ENCODE measurements around the gene UBE2Q1. TPM values are rescaled to one million over a fixed set of nuclear protein-coding genes. Genes with fewer than 3 reads are reported as not detected.

The UBE2Q1 gene
- total RNA-seq, 1 donor from 2014 or later, result 42.1 TPM

DNA sequence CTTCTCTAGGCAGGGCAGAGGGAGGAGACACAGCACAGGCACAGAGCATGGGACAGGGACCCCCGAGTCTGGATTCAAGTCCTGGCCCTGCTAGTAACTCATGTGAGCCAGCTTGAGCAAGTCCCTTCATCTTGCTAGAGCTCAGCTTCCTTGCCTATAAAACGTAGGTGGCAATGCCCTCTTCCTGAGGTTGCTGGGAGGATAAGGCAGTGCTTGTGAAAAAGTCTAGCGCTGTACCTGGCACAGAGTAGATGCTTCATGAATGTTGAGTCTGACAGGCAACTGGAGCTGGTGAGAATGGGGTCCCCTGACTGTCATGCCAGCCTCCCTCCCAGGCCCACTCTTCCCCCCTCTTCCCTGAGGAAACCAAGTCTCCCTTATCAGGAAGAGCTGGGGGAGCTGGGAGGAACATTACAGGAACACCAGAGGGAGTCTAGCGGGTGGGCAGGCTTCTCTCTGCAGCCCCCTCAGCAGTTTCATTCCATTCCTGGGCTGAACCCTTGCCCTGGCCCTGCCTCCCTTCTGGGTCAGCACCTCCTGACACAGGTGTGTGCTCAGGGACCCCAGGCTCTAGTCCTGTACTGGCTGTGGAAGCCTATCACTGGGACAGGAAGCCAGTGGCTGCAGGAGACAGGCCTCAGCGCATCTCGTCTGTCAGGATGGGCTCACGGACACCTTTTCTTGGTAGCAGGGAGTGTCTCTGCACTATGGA is 19.0 kb upstream of the UBE2Q1 start:
- DNase-seq (ENCODE audit: extremely low read depth, low read depth, low spot score), result no peak

DNA sequence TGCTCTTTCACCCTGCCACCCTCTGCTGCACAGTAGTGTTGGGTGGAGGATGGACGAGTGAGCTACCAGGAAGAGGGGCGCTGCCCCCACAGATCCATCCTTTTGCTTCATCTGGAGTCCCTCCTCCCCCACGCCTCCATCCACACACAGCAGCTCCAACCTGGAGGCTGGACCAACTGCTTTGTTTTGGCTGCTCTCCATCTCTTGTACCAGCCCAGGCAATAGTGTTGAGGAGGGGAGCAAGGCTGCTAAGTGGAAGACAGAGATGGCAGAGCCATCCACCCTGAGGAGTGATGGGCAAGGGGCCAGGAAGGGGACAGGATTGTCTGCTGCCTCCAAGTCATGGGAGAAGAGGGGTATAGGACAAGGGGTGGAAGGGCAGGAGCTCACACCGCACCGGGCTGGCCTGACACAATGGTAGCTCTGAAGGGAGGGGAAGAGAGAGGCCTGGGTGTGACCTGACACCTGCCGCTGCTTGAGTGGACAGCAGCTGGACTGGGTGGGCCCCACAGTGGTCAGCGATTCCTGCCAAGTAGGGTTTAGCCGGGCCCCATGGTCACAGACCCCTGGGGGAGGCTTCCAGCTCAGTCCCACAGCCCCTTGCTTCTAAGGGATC is 17.6 kb upstream of the UBE2Q1 start:
- no peak for DNase-seq (ENCODE audit: extremely low read depth, low read depth, low spot score)

- no peak for DNase-seq (ENCODE audit: extremely low read depth, low read depth, low spot score)
These were observed 16.9 kb upstream of the UBE2Q1 start for GRCh38 chr1:154575147-154575927.

DNA sequence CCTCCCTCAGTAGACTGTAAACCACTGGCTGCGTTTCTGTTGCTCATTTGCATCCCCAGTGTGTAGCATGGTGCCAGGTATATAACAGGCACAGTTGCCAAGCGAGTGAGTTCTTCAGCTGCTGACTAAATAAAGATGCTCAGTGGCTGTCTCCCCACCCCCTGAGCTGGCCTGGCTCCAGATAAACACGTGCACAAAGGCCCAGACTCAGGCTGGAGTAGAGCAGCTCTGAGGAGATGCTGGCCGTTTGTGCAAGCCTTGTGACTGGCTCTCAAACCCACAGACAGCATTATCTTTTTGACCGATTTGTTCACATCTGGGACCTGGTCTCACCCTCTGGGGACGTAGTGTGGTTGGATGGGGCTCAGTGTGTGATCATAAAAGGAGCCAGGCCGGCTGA is 16.3 kb upstream of the UBE2Q1 start:
- DNase-seq (ENCODE audit: extremely low read depth, low read depth, low spot score), result no peak

DNA sequence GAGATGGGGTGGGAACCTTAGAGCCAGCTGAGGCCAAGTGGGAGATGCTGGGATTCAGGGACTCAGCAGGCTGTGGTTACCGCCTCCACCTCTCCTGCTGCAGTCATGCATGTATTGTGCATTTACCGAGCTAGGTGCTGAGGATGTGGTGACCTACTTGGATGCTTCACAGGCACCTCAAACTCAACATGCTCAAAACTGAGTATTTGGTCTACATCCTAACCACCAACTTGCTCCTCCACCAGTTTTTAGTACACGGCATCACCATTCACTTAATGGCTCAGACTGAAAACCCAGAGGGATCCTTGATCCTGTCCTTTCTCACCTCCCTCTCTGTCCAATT is 14.7 kb upstream of the UBE2Q1 start:
- no peak for DNase-seq (ENCODE audit: extremely low read depth, low read depth, low spot score)

GRCh38 chr1:154572468-154573167 is 14.2 kb upstream of the UBE2Q1 start:
- no peak for DNase-seq (ENCODE audit: extremely low read depth, low read depth, low spot score)

DNA sequence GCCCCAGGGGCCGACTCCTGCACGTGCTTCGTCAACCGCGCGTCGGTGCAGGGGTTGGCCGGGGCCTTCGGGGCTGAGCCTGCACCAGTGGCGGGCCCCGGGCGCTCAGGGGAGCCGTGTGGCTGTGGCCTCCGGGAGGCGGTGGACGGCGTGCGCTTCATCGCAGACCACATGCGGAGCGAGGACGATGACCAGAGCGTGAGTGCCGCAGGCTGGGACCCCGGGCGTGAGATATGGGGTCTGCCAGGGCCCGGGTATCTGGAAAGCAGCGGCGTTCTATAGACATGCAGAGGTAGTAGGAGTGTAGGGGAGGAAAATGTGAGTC is 13.5 kb upstream of the UBE2Q1 start:
- no peak for DNase-seq (ENCODE audit: extremely low read depth, low read depth, low spot score)

GRCh38 chr1:154571244-154571963 is 12.9 kb upstream of the UBE2Q1 start:
- DNase-seq (ENCODE audit: extremely low read depth, low read depth, low spot score), result no peak

GRCh38 chr1:154568157-154568815 is 9.8 kb upstream of the UBE2Q1 start:
- DNase-seq (ENCODE audit: extremely low read depth, low read depth, low spot score), result no peak

GRCh38 chr1:154567386-154568156 is 9.1 kb upstream of the UBE2Q1 start, which contains the start of gene CHRNB2:
TSS of gene CHRNB2 (plus strand) at chr1:154567778. CDS start at chr1:154568045, 267 bp downstream.
- DNase-seq (ENCODE audit: extremely low read depth, low read depth, low spot score), result no peak

GRCh38 chr1:154565876-154566275 is 7.4 kb upstream of the UBE2Q1 start:
- no peak for DNase-seq (ENCODE audit: extremely low read depth, low read depth, low spot score)

GRCh38 chr1:154559466-154560044 is 1.1 kb upstream of the UBE2Q1 start:
- DNase-seq (ENCODE audit: extremely low read depth, low read depth, low spot score), result peak; percentile 91

DNA sequence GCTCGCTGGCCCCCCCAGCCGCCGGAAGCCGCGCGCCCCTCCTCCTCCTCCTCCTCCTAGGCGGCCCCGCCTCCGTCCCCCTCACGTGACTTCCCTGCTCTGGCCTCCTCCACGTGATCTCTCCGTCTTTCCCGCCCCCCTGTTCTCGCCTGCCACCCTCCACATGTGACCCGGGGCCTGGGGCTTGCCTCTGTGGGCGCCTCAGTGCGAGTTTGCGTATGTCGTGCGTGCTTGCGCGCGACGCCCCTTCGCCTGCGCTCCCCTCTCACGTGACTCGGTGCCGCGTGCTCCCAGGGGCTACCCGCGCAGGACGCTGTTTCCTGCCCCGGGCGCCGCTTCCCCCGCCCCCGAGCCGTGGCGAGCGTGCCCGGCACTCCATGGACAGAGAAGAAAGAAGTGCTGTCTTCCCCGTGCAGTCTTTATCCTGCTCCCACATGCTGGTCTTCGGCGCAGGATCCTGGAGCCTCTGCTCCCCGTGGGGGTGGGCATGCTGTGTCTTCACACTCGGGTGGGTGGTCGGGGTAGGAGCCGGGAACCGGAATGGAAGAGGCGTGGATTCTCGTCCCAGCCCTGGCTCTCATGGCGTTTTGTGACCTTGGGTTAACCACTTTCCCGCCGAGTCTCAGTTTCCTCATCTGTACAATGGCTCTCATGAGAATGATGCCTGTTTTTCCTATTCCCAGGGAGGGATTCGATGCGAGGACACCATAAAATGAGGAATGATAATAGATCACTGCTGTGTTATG is 431 bp upstream of the UBE2Q1 start:
- peak; percentile 77 for DNase-seq (ENCODE audit: extremely low read depth, low read depth, low spot score)

DNA sequence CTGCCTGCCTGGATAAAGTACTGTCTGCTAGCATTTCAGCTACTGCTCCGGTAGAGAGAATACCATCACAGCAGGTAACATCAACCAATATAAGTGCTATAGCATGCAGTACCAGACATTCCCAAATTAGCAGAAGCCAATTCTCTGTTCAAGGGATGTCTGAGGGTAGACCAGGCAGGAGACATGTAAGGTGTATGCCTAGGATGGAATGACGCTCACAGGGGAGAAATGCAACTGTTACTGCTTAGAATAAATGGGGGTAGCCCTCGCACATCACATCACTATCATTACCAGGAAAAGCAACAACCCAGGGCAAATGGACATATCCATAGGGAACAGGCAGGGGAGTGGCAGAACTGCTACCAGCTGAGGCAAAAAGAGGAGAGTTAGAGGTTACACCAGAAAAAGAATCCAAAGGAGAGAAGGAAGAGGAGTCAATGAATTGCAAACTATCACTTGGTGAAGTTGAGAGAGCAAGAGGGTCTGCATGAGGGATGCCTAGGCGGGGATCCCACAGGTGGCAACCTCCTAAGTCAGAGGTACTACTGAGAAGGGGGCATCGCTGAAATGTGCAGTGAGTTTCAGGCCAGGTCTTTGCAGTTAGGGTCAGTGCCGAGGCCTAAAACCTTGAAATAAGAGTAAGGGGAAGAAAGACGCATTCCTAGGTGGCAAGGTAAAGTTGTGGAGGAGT is 1.1 kb downstream of the UBE2Q1 start:
- no peak for DNase-seq (ENCODE audit: extremely low read depth, low read depth, low spot score)

DNA sequence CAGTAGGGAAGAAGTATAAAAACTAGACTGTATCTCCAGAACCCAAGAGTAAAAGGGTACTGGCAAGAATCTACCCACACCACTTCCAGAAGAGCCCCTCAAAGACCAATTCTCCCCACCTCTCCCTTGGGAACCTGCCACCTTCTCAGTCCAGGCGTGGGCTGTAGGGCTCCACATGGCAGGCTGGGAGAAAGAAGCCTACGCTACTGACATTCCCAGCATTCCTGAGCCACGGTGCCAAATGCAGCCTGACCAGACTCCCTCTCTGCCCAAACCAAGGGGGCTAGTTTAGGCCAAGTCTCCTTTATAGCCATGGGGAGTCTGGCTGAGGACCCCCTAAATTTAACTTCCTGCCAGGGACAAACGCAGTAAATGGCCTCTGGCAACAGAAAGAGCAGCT is 2.0 kb downstream of the UBE2Q1 start:
- no peak for DNase-seq (ENCODE audit: extremely low read depth, low read depth, low spot score)

- DNase-seq (ENCODE audit: extremely low read depth, low read depth, low spot score), result no peak
These were observed 5.1 kb downstream of the UBE2Q1 start for GRCh38 chr1:154553056-154554030.

GRCh38 chr1:154552036-154552435 is 6.4 kb downstream of the UBE2Q1 start:
- no peak for DNase-seq (ENCODE audit: extremely low read depth, low read depth, low spot score)
